ENCODE results near the gene RIPOR3.

RIPOR3 gene

DNA sequence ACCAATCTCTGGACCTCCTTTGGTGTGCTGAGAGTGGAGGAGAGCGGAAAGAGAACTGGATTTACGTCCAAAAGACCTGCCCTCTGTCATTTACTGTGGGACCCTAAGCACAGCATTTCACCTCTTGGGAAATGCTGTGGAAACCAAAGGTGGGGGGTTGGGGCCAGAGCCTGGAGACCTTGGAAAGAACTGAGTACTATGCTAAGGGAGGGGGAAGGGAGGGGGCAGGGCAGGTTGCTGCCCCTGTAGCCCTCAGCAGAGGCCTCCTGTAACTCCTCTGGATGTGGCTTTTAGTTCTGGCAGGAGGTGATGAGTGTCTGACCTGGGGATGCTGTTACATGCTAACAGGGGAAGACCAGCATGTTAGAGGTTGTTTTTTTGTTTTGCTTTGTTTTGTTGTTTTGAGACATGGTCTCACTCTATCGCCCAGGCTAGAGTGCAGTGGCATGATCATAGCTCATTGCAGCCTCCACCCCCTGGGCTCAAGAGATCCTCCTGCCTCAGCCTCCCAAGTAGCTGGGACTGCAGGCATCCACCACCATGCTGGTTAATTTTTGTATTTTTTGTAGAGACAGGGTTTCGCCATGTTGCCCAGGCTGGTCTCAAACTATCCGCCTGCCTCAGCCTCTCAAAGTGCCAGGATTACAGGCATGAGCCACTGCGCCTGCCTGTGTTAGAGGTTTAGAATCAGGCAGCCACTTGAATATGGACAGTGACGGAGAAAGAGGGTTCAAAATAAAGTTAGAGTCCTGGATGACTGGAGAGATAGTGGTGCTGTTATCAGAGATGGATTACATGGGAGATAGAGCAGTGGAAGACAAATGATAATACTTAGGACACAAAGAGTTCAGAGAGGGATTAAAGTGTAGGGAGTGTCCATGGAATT is 21.7 kb upstream of the RIPOR3 start:
- Histone ChIP-seq H3K27me3 (ENCODE audit: low read depth, low read length) (peaks cover 20% of the 10 kb centered on the region), H3K9ac (ENCODE audit: low read length) (no peak overlapping the region), H3K36me3 (replicated peaks; ENCODE audit: low read depth, low read length) (no peaks in the 10 kb centered on the region), H3K27ac (ENCODE audit: low read length) (no peak overlapping the region), H3K79me2 (ENCODE audit: low read length) (no peaks in the 10 kb centered on the region), H2AFZ (ENCODE audit: low read depth, low read length) (no peak overlapping the region), H4K20me1 (ENCODE audit: insufficient read depth, low read length) (no peaks in the 10 kb centered on the region), H3K4me3 (ENCODE audit: low read length) (no peak overlapping the region), H3K4me1 (ENCODE audit: low read length) (no peaks in the 10 kb centered on the region), H3K9me3 (ENCODE audit: insufficient read depth, low read length) (no peaks in the 10 kb centered on the region), H3K4me2 (ENCODE audit: low read length) (no peak overlapping the region)
- TF ChIP-seq, protein P1, sequence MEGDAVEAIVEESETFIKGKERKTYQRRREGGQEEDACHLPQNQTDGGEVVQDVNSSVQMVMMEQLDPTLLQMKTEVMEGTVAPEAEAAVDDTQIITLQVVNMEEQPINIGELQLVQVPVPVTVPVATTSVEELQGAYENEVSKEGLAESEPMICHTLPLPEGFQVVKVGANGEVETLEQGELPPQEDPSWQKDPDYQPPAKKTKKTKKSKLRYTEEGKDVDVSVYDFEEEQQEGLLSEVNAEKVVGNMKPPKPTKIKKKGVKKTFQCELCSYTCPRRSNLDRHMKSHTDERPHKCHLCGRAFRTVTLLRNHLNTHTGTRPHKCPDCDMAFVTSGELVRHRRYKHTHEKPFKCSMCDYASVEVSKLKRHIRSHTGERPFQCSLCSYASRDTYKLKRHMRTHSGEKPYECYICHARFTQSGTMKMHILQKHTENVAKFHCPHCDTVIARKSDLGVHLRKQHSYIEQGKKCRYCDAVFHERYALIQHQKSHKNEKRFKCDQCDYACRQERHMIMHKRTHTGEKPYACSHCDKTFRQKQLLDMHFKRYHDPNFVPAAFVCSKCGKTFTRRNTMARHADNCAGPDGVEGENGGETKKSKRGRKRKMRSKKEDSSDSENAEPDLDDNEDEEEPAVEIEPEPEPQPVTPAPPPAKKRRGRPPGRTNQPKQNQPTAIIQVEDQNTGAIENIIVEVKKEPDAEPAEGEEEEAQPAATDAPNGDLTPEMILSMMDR (IDR thresholded peaks at IDR 0.05; ENCODE audit: low read depth, low read length): no peak
- TF ChIP-seq EZH2phosphoT487 (IDR thresholded peaks at IDR 0.05; ENCODE audit: low read depth): no peak

DNA sequence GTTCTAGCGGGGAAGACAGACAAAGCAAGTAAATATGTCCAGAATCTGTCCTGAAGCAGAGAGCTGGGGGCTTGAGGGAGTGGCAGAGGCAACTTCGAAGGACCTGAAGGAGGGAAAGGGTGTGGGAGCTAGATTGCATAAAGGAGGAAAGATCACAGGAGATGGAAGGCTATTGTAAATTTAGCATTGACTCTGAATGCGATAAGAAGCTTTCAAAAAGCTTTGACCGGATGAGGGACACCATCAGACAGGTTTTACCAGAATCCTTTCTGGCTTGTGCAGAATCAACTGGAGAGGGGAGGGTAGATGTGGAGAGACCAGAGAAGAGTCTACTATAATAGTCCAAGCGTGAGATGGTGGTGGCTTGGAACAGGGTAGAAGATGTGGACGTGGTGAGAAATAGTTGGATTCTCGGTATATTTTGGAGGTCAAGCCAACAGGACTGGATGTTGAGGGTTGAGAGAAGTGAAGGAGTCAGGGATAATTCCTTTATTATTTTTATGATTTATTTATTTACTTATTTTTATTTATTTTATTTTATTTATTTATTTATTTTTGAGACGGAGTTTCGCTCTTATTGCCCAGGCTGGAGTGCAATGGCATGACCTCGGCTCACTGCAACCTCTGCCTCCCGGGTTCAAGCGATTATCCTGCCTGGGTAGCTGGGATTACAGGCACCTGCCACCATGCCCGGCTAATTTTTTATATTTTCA is 19.9 kb upstream of the RIPOR3 start:
- Histone ChIP-seq H3K27me3 (ENCODE audit: low read depth, low read length) (peaks cover 20% of the 10 kb centered on the region), H3K9me3 (ENCODE audit: insufficient read depth, low read length) (no peaks in the 10 kb centered on the region), H4K20me1 (ENCODE audit: insufficient read depth, low read length) (no peaks in the 10 kb centered on the region), H3K36me3 (replicated peaks; ENCODE audit: low read depth, low read length) (no peaks in the 10 kb centered on the region), H3K4me1 (ENCODE audit: low read length) (no peaks in the 10 kb centered on the region), H3K4me2 (ENCODE audit: low read length) (no peak overlapping the region), H3K9ac (ENCODE audit: low read length) (no peak overlapping the region), H3K27ac (ENCODE audit: low read length) (no peak overlapping the region), H3K4me3 (ENCODE audit: low read length) (no peak overlapping the region), H3K79me2 (ENCODE audit: low read length) (no peaks in the 10 kb centered on the region), H2AFZ (ENCODE audit: low read depth, low read length) (no peak overlapping the region; the same call in 1 of the 2 replicates)
- TF ChIP-seq, protein P1 (IDR thresholded peaks at IDR 0.05; ENCODE audit: low read depth, low read length): no peak
- TF ChIP-seq EZH2phosphoT487 (IDR thresholded peaks at IDR 0.05; ENCODE audit: low read depth): no peak

DNA sequence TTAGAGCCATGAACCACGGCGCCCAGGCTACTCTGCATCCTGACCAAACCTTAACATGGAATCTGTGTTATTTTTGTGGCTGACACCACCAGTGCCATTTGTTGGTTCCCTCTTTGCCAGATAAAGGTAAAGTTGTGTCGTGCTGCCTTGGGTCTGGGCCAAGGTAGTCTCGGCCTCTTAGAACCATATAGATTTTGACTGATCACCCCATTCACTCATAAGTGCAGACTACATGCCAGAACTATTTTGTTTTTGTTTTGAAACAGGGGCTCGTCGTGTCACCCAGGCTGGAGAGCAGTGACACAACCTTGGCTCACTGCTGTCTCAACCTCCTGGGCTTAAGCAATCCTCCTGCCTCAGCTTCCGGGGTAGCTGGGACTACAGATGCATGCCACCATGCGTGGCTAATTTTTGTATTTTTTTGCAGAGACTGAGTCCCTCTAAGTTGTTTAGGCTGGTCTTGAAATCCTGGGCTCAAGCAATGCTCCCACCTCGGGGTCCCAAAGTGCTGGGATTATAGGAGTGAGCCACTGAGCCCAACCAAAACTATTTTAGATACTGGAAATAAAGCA is 19.2 kb upstream of the RIPOR3 start:
- H3K9ac ChIP-seq (ENCODE audit: low read length): no peak overlapping the region
- no peaks in the 10 kb centered on the region for H3K4me1 ChIP-seq (ENCODE audit: low read length)

More for the DNA sequence above, 19.2 kb upstream of the RIPOR3 start:
- TF ChIP-seq EZH2phosphoT487 (IDR thresholded peaks at IDR 0.05; ENCODE audit: low read depth): no peak
- TF ChIP-seq, protein P1 (IDR thresholded peaks at IDR 0.05; ENCODE audit: low read depth, low read length): no peak
- no peak overlapping the region for H3K4me3 ChIP-seq (ENCODE audit: low read length)
- H3K4me2 ChIP-seq (ENCODE audit: low read length): no peak overlapping the region
- H3K27ac ChIP-seq (ENCODE audit: low read length): no peak overlapping the region
- no peaks in the 10 kb centered on the region for H3K79me2 ChIP-seq (ENCODE audit: low read length)
- H3K36me3 ChIP-seq (replicated peaks; ENCODE audit: low read depth, low read length): no peaks in the 10 kb centered on the region
- no peaks in the 10 kb centered on the region for H3K9me3 ChIP-seq (ENCODE audit: insufficient read depth, low read length)
- peaks cover 17% of the 10 kb centered on the region for H3K27me3 ChIP-seq (ENCODE audit: low read depth, low read length)
- H4K20me1 ChIP-seq (ENCODE audit: insufficient read depth, low read length): no peaks in the 10 kb centered on the region
- no peak overlapping the region; the same call in 1 of the 2 replicates for H2AFZ ChIP-seq (ENCODE audit: low read depth, low read length)

Data from OCI-LY3 (cell line).